Fibroblast of pulmonary artery (primary cell): Measurements from ENCODE around the gene ARID1B.

Experiments used
- DNase-seq: peaks from one replicate; pipeline ENCODE4 v3.0.0-alpha.2; 2010; ENCODE audit warnings: low read depth
- H3K4me3 ChIP-seq: replicated peaks from 2 replicates; pipeline ENCODE4 v1.5.1; 2011; ENCODE audit warnings: low read depth, mild to moderate bottlenecking, control low read depth, low read length, moderate library complexity
- TF ChIP-seq, protein P1 (sequence below): IDR thresholded peaks from 2 replicates; pipeline ENCODE4 v1.5.1; 2011; ENCODE audit warnings: mild to moderate bottlenecking, control low read depth, low read length, inconsistent platforms; ENCODE audit errors: missing control alignments

Gene ARID1B

DNA sequence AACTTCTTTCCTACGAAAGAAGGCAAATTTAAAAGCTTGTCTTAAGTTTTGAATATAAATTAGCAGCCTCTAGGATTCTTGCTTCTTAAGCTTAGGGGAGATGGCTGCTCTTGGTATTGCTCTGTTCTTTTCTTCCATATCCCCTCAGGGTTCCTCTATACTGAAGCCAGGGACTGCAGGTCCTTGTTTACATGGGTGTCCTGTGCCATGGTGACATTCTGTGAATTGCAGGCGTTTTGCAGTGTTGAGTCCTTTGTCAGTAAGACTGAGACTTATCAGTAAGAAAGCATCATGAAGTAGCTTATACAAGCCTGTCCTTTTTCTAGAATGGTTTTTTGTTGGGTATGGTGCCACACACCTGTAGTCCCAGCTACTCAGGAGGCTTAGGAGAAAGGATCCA, 147.8 kb downstream of the ARID1B start:
- no peak overlapping the region for H3K4me3 ChIP-seq
- TF ChIP-seq, protein P1, sequence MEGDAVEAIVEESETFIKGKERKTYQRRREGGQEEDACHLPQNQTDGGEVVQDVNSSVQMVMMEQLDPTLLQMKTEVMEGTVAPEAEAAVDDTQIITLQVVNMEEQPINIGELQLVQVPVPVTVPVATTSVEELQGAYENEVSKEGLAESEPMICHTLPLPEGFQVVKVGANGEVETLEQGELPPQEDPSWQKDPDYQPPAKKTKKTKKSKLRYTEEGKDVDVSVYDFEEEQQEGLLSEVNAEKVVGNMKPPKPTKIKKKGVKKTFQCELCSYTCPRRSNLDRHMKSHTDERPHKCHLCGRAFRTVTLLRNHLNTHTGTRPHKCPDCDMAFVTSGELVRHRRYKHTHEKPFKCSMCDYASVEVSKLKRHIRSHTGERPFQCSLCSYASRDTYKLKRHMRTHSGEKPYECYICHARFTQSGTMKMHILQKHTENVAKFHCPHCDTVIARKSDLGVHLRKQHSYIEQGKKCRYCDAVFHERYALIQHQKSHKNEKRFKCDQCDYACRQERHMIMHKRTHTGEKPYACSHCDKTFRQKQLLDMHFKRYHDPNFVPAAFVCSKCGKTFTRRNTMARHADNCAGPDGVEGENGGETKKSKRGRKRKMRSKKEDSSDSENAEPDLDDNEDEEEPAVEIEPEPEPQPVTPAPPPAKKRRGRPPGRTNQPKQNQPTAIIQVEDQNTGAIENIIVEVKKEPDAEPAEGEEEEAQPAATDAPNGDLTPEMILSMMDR, result no peak
- no peak for DNase-seq

DNA sequence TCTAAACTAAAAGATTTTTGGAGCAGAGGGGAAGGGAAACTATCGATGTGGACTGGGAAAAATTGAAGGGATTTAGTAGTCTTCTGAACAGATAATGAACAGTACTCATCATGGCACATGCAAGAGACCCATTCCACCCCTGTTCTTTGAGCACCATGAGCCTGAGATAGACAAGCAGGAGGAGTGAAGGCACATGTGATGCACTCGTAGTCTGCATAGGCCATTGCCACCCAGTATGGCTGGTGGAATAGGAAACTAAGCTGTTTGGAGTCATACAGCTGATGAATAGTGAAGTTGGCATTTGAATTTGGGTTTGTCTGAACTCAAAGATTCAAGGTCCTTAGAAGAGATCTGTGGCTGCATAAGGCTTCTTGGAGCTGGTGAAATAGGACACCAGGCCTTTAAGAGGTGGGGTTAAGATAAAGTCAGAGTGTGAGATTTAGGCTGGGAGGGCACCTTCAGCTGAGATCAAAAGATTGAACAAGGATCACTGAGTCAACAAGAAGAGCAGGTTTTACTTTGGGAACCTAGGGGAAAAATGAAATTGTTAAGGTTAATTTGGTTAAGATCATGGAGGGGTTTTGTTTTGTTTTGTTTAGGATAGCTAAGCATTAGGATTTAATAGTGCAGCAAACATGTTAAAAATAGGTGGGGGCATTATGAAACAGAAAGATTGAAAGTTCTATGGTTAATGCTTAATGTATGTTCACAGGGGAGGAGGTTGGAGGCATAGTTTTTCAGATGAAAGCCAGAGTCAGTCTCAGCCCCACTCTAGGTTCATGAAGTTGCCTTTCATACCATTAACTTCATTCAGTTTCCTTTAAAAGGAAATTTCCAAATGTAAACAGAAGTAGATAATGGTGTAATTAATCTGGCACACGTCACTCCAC, 148.8 kb downstream of the ARID1B start:
- TF ChIP-seq, protein P1, result no peak
- no peak for DNase-seq
- no peak overlapping the region for H3K4me3 ChIP-seq

DNA sequence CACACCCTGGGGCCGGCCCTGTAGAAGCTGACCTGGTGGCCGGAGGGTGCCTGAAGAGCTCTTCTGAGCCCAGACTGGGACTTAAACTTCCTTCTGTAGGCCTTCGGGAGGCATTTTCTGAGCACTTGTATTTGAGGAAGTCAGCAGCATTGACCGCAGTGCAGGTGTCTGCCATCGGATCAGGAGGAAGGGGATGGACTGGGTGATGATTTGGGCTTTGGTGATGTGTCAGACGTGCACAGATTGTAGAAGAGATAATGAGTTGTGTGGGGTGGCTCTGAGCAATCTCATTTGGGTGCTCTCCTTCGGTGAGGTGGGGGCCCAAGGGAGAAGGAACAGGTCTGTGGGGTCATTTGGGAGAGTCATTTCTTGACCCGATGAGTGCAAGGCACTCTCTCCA, 150.9 kb downstream of the ARID1B start:
- DNase-seq, result no peak
- no peak overlapping the region for H3K4me3 ChIP-seq
- TF ChIP-seq, protein P1, result no peak

DNA sequence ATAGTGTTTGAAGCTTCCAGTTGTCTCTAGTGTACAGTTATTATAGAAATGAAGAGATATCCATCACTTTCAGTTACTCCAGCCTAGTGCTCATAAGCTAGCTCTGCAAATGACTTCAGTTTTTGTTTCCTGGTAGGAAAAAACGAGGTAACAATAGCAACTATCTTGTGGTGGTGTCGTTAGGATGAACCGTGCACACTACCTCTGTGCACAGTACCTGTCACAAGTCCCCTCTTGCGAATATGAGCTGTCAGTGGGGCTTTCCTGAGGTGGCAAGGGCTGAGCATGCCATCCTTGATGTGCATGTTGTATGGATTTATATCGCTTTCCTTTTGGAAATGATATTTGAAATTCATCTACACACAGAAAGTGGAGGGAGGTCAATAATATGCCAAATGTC, 151.8 kb downstream of the ARID1B start:
- TF ChIP-seq, protein P1, result no peak
- no peak for DNase-seq
- H3K4me3 ChIP-seq, result no peak overlapping the region

DNA sequence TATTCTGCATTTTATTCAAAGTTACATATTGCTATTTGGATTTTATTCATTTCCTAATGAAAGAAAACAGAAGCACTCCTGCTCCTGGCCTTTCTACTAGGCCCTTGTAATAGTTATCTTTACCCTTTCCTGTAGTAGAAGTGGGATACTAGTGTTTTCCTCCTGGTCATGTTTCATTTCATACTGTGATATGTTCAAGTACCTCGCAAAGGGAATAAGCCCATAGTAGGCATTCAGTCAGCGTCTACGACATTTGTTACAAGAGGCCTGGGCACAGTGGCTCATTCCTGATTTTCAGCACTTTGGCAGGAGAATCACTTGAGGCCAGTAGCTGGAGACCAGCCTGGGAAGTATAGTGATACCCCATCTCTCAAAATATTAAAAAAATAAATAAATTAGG, 154.1 kb downstream of the ARID1B start:
- TF ChIP-seq, protein P1, result no peak
- no peak overlapping the region for H3K4me3 ChIP-seq
- DNase-seq, result no peak

DNA sequence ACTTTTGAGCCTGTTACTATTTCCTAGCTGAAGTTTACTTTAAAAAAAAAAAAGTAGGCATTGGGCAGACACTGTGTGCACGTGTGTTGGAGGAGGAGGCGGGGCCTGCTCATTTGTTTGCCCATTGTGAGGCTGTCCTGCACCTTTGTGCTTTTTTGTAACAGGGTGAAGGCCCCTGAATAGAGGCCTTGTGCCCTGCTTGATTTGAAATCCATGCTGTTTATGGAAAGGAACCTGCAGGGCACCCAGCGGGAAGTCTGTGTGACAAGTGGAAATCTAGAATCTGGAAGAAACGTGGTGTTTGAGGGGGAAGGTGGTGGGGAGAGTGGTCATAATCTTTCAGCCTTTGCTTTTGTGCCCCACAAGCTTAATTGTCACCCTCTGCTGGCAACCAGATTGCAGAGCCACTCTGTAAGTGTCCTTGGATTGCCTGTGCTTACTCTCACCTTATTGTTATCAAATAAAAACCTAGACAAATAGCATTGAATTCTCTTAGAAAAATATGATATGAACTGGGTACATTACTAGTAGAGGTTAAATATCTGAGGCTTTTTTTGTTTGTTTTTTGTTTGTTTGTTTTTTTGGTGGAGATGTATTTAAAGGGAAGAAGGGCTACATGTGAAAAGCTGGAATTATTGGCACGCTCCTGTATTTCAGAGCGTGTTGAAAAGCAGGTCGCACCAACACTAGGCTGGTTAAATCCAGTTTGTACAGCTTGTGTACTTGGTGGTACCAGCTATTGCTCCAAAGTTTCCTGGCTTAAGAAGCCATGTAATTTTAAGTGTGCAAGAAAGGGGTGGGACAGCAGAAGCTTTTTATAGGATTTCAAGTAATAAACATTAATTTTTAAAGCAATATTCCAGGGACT, 156.3 kb downstream of the ARID1B start:
- H3K4me3 ChIP-seq, result no peak overlapping the region
- TF ChIP-seq, protein P1, result no peak
- no peak for DNase-seq
